ENCODE measurements around the gene GPR3. TPM values are rescaled to one million over a fixed set of nuclear protein-coding genes. Genes with fewer than 3 reads are reported as not detected.

Gene GPR3
- total and polyA plus RNA-seq, 2 of the 8 experiments (the other 6 are each of a cell fraction or from before 2014, with no cell fraction given), result 9.9 to 26.5 TPM

- CTCF ChIA-PET (ENCODE audit: partially characterized antibody), result interaction anchor here (0.6 to 18.9 kb wide), 12 partner anchors 8 to 613 kb away, joined by 3 to 625 read pairs (median 4); partner anchors contain the start of genes FCN3, GPR3 and MAP3K6
- no peak for FAIRE-seq
- TF ChIP-seq ASH2L (IDR thresholded peaks at IDR 0.05; ENCODE audit: low read length) (no peak), BCL11A (IDR thresholded peaks at IDR 0.05; ENCODE audit: low read depth in 2 of 2, low read length in 2 of 2) (no peak), TEAD4 (IDR thresholded peaks at IDR 0.05; ENCODE audit: low read depth, low read length) (no peak), E2F6 (IDR thresholded peaks at IDR 0.05) (no peak), SP1 (IDR thresholded peaks at IDR 0.05; ENCODE audit: low read depth, low read length) (no peak), FOSL1 (IDR thresholded peaks at IDR 0.05; ENCODE audit: insufficient read depth, low read depth, low read length) (no peak)
Observed at GRCh38 chr1:27377760-27378495, 14.5 kb upstream of the GPR3 start.

More at GRCh38 chr1:27377760-27378495, 14.5 kb upstream of the GPR3 start:
- POLR2A ChIA-PET (ENCODE audit: partially characterized antibody), result interaction anchor here (1.1 to 1.2 kb wide), 2 partner anchors 13 to 71 kb away, joined by 3 read pairs; no protein-coding TSS in a partner anchor
- Histone ChIP-seq H2BK15ac (ENCODE audit: low read length) (no peak overlapping the region), H3K79me2 (ENCODE audit: control insufficient read depth in 1 of 2, insufficient read depth in 2 of 2, low read length in 2 of 2) (no peaks in the 10 kb centered on the region), H3K4me1 (replicated peaks in 1 of 4; ENCODE audit: control insufficient read depth in 3 of 4, insufficient read depth in 4 of 4, low read length in 3 of 4) (peaks cover 0 to 7% (median 1%) of the 10 kb centered on the region in 4 experiments; a peak in 1 of 7 replicates), H2BK12ac (ENCODE audit: low read depth, low read length) (no peak overlapping the region), H3K9ac (replicated peaks in 1 of 4; ENCODE audit: extremely low read depth in 1 of 4, low read depth in 3 of 4, low read length in 3 of 4) (no peak overlapping the region), H3K27ac (ENCODE audit: low read depth, low read length) (no peak overlapping the region), H4K5ac (ENCODE audit: insufficient read length, low read depth, low read length) (no peak overlapping the region), H4K8ac (ENCODE audit: extremely low read depth, insufficient read depth, low read length) (peak overlapping the region; percentile 71; the same call in 1 of the 2 replicates), H3K23ac (ENCODE audit: insufficient read length) (no peak overlapping the region), H4K91ac (replicated peaks; ENCODE audit: insufficient read length, low read length) (no peak overlapping the region), H3K36me3 (ENCODE audit: control insufficient read depth in 2 of 4, insufficient read depth in 4 of 4, low read length in 3 of 4) (no peaks in the 10 kb centered on the region), H2BK5ac (ENCODE audit: low read depth, low read length) (no peak overlapping the region), H2BK20ac (ENCODE audit: low read length) (no peak overlapping the region), H3K14ac (ENCODE audit: insufficient read length) (no peak overlapping the region), H3K18ac (ENCODE audit: extremely low read depth, low read length) (no peak overlapping the region), H3K79me1 (ENCODE audit: low read depth, low read length) (no peaks in the 10 kb centered on the region), H2AK5ac (ENCODE audit: low read depth, low read length) (no peak overlapping the region), H2AFZ (ENCODE audit: low read length) (no peak overlapping the region), H3K4me2 (ENCODE audit: insufficient read depth in 1 of 2, low read depth in 2 of 2, low read length in 2 of 2) (no peak overlapping the region), H2BK120ac (replicated peaks; ENCODE audit: low read depth, low read length) (no peak overlapping the region), H3K56ac (replicated peaks; ENCODE audit: insufficient read length, low read depth, low read length) (no peak overlapping the region), H3K4ac (replicated peaks; ENCODE audit: insufficient read length, low read depth, low read length) (no peak overlapping the region), H3K27me3 (replicated peaks in 1 of 4; ENCODE audit: control insufficient read depth in 3 of 4, extremely low read depth in 1 of 4, insufficient read depth in 3 of 4, low read length in 3 of 4) (peaks cover 0 to 16% (median 9%) of the 10 kb centered on the region in 4 experiments; a peak in 6 of 7 replicates), H3K23me2 (ENCODE audit: low read depth, low read length) (peaks cover 2% of the 10 kb centered on the region; the same call in 1 of the 2 replicates), H3K4me3 (ENCODE audit: extremely low read depth in 1 of 4, insufficient read depth in 2 of 4, low read depth in 3 of 4, low read length in 4 of 4) (no peak overlapping the region), H4K20me1 (replicated peaks in 1 of 2; ENCODE audit: control insufficient read depth in 1 of 2, insufficient read depth in 2 of 2, low read length in 2 of 2) (no peaks in the 10 kb centered on the region), H3K9me3 (ENCODE audit: insufficient read depth in 2 of 2, low read depth in 1 of 2, low read length in 1 of 2) (no peaks in the 10 kb centered on the region)
- no peak for DNase-seq (ENCODE audit: low read depth in 1 of 2, low spot score in 2 of 2)
- 82% methylated on average over 11 of the region's 12 CpGs; no CpG with 5 or more reads in 1 of the 2 experiments for WGBS, 2 experiments (ENCODE audit: extremely low coverage in 1 of 2, insufficient coverage in 1 of 2, insufficient read length in 1 of 2, insufficient replicate concordance in 2 of 2, low coverage in 1 of 2, low lambda C conversion rate in 2 of 2, missing lambda C conversion rate in 1 of 2)

Measured in H1 (cell line).